GM12892 (cell line): ENCODE data around the gene CCN2.
"Not testable (repeated sequence)": the region's sequence is repeated elsewhere in the genome, so short reads cannot be mapped to it uniquely, and the experiment has no call there.

Experiments used
- DNase-seq: peaks from one replicate; pipeline ENCODE4 v3.0.0; 2011; ENCODE audit not compliant: insufficient read length
- FAIRE-seq: peaks from 2 replicates; lab custom pipeline; 2011; peaks lifted over from hg19 to GRCh38; lab: Jason Lieb, UNC
- POLR2A ChIP-seq: IDR thresholded peaks from 2 replicates; pipeline ENCODE4 v1.6.1; 2011; ENCODE audit warnings: low read depth, low read length, control low read depth
- POLR2AphosphoS5 ChIP-seq: IDR thresholded peaks from 2 replicates; pipeline ENCODE4 v1.6.1; 2011; ENCODE audit warnings: low read depth, low read length, control low read depth
- TAF1 ChIP-seq: IDR thresholded peaks from 2 replicates; pipeline ENCODE4 v1.6.1; 2011; ENCODE audit warnings: low read depth, mild to moderate bottlenecking, control low read depth, low read length, borderline replicate concordance

The CCN2 gene

GRCh38 chr6:131914234-131914633 is 36.9 kb downstream of the CCN2 start:
- FAIRE-seq (no peak), DNase-seq (no peak)

GRCh38 chr6:131911951-131912350 is 39.2 kb downstream of the CCN2 start:
- no peak for TF ChIP-seq POLR2AphosphoS5
- TF ChIP-seq POLR2A = no peak
- TF ChIP-seq TAF1 = no peak

More at GRCh38 chr6:131914234-131914633, 36.9 kb downstream of the CCN2 start:
- no peak for TF ChIP-seq TAF1
- no peak for TF ChIP-seq POLR2A
- no peak for TF ChIP-seq POLR2AphosphoS5

GRCh38 chr6:131910956-131911355 is 40.2 kb downstream of the CCN2 start:
- no peak for TF ChIP-seq TAF1
- no peak for TF ChIP-seq POLR2A
- TF ChIP-seq POLR2AphosphoS5 = no peak
- FAIRE-seq (no peak), DNase-seq (no peak)

More at GRCh38 chr6:131911951-131912350, 39.2 kb downstream of the CCN2 start:
- no peak for DNase-seq
- FAIRE-seq = no peak

- TF ChIP-seq TAF1 (no peak), POLR2A (no peak), POLR2AphosphoS5 (no peak)
- no peak for FAIRE-seq
Observed at GRCh38 chr6:131910219-131910589, 41.0 kb downstream of the CCN2 start.

GRCh38 chr6:131909408-131910218 is 41.6 kb downstream of the CCN2 start:
- FAIRE-seq (peak; percentile 65), DNase-seq (no peak)
- TF ChIP-seq TAF1 (no peak), POLR2AphosphoS5 (no peak), POLR2A (no peak)

More at GRCh38 chr6:131910219-131910589, 41.0 kb downstream of the CCN2 start:
- DNase-seq = no peak

GRCh38 chr6:131908787-131909186 is 42.4 kb downstream of the CCN2 start:
- not testable (repeated sequence) for FAIRE-seq, DNase-seq

GRCh38 chr6:131903734-131904133 is 47.4 kb downstream of the CCN2 start:
- FAIRE-seq, DNase-seq: not testable (repeated sequence)

GRCh38 chr6:131901326-131901873 is 49.8 kb downstream of the CCN2 start:
- not testable (repeated sequence) for FAIRE-seq, DNase-seq

GRCh38 chr6:131900231-131900630 is 50.9 kb downstream of the CCN2 start:
- DNase-seq (no peak), FAIRE-seq (no peak)
- no peak for TF ChIP-seq POLR2A
- no peak for TF ChIP-seq TAF1

- FAIRE-seq = no peak
- TF ChIP-seq POLR2AphosphoS5 = no peak
- TF ChIP-seq TAF1 = no peak
- no peak for TF ChIP-seq POLR2A
- no peak for DNase-seq
Observed at GRCh38 chr6:131898718-131899117, 52.5 kb downstream of the CCN2 start.
